Islet precursor cell (in vitro differentiated cells): ENCODE measurements around the gene VPS18.

ENCODE experiments used
- DNase-seq: peaks from one replicate; pipeline ENCODE4 v3.0.0-alpha.2; 2018

VPS18 gene

DNA sequence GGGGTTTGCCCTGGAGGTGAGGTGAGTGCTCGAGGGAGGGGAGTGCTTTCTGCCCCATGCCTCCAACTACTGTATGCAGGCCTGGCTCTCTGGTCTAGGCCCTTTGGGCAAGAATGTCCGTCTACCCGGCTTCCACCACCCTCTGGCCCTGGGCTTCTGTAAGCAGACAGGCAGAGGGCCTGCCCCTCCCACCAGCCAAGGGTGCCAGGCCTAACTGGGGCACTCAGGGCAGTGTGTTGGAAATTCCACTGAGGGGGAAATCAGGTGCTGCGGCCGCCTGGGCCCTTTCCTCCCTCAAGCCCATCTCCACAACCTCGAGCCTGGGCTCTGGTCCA is 44.3 kb downstream of the VPS18 start:
- DNase-seq: no peak

DNA sequence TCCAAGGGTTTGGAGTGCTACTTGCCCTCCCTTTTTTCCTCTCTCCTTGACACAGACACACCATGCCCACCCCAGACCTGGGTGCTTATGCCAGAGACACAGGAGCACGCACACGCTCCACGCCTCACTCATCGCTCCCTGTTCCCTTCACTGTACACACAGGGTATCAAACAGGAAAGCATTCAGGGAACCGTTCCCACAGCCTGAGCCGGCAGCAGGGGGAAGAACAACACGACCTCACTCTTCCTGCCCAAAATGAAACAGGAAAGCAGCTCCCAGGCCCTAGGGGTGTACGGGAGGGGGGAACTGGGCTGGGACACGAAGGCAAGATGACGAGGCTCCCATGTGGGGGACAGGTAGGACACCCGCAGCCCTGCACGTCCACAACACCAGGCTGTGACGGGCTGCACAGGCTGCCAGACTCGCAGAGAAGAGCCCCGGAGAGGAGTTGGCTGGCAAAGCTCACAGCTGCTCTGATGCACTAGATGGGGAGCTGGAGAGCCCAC is 46.1 kb downstream of the VPS18 start:
- no peak for DNase-seq

DNA sequence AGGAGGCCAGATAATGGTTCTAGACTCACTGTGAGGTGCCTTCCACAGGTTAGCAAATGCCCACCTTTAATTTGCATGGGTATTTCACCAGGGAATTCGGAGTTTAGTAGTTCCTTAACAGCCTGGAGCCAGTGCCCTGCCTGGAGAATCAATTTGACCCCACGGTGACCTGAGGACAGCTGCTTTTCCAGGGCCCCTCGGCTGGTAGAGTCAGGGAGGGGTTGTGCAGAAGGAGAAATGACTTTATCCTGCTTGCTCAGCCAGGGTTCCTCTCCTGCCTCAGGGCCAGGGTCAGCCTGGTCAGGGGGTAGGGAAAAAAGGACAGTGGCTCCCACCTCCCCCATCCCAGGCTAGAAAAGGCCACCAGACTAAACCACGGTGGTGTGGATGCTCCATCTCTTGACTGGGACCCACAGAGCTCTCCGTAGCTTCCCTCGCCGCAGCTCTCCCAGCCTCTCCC is 46.8 kb downstream of the VPS18 start:
- DNase-seq: no peak

DNA sequence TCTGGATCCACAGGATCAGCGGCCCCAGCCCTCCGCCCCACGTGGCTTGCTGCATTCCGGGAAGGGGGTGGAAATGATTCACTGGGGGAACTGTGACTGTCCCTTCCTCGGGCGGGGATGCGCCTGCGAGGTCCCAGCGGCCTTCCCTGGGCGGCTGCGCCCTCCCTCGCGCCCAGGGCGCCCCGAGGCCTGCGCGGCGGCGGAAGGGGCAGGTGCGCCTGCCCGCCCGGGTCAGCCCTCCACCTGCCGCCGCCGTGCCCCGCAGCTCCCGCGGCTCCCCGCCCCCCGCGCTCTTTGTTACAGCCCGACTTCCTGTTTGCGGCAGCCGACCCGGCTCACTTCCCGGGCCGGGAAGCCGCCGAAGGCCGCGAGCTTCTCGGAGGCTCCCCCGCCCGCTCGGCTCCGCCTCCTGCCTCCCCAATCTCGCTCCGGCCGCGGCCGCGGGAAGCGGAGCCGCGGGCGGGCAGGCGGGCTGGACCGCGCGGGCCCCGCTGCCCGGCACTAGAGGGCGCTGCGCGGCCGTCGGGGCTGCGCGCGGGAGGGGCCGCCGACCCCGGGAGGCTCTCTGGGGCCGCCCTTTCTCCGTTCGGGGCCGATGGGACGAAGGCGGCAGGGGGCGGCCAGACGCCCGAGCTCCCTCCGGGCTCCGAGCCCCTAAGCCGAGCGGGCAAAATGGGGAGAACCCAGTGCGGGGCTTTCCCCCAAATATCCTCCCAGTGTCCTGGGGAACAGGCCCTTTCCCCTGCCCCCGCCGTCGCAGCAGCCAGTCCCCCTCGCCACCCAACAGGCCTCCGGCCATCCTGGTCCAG is 47.5 kb downstream of the VPS18 start:
- DNase-seq: peak; percentile 86

DNA sequence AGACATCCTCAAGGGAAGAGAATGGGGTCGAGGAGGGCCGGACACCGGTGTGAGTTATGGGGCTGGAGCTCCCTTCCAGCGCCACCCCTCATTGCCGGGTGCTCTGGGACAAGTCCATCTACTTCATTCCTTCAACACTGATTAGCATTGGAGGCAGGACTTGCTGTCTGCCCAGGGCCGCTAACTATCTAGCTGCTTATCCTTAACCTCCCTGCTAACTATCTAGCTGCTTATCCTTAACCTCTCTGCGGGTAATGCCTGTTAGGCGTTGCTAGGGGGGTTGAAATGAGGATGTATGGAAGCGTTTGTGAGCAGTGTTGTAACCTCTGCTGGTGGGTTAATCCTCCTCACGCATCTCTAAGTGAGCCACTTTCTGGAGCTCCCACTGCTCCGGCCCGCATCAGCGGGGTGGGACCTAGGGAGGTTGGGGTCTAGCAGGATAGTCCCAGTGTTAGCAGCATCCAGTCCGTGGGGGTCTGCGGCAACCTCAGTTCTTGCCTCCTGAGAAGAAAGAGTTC is 48.1 kb downstream of the VPS18 start:
- no peak for DNase-seq

DNA sequence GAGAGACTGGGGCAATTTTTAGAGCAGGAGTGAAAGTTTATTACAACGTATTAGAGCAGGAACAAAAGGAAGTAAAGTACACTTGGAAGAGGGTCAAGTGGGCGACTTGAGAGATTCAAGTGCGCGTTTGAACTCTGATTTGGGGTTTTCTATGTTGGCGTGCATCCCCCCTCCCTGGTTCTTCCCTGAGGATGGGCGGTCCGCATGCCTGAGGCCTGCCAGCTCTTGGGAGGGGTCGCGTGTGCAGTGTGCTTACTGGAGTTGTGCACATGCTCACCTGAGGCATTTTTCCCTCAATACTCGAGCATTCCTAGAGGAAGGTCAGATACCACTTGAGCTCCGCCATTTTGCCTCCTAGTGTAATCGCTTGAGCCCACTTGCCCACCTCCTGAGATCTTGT is 48.6 kb downstream of the VPS18 start:
- no peak for DNase-seq

DNA sequence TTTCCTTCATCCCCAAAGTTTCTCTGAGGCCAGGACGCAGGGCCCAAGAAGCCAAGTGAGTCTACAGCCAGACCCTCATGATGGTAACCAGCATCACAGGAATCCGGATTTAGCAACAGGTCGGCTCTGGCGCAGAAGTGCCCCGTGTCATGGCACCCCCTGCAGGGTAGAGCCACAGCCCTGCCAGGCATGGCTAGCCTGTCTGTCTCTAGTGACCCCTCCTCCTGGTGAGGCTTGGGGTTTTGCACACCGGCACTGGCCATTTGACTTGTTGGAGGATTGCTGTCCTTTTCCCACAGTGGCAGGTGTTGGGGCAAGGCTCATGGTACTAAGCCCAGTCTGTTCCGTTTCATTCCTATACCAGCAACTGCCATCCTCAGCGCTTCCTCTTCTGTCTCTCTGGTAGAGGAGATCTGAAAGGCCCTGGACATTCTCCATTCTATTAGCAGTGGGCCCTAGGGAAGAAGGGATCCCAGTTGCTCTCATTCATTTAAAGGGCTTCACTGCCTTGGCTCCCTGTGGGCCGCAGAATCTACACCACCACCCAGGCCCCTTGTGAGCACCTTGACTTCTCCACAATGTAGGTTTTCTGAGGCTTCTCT is 49.6 kb downstream of the VPS18 start:
- DNase-seq: no peak

DNA sequence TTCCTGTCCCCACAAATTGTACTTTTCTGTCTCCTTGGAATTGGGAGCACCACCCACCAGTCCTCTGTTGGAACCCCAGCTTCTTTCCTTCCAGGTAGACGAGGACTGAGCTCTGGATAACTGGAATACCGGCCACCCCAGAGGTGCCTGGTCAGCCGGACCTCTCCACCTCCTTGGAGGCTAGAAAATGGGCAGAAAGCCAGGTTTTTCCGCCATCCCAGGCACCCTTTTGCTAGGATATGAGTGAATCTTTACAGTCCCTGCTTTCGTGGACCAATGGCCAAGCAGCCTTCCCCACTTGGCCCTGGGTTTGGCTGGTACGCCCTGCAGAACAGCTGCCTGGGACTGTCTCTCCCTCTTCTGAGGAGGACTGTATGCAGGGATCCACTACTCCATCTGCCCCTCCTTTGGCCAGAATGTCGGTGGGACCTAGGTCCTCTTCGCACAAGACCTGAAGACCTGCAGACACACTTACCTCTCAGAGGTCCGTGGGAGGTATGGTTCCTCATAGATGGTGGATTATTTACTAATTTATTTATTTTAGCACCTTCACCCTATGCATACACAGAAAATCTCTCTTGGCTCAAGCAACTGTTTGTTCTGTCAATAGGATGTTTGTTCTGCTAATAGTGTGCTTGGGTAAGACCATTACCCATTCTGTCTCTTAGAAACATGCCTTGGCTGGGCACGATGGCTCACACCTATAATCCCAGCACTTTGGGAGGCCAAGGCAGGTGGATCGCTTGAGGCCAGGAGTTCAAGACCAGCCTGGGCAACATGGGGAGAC is 50.5 kb downstream of the VPS18 start:
- DNase-seq: no peak

DNA sequence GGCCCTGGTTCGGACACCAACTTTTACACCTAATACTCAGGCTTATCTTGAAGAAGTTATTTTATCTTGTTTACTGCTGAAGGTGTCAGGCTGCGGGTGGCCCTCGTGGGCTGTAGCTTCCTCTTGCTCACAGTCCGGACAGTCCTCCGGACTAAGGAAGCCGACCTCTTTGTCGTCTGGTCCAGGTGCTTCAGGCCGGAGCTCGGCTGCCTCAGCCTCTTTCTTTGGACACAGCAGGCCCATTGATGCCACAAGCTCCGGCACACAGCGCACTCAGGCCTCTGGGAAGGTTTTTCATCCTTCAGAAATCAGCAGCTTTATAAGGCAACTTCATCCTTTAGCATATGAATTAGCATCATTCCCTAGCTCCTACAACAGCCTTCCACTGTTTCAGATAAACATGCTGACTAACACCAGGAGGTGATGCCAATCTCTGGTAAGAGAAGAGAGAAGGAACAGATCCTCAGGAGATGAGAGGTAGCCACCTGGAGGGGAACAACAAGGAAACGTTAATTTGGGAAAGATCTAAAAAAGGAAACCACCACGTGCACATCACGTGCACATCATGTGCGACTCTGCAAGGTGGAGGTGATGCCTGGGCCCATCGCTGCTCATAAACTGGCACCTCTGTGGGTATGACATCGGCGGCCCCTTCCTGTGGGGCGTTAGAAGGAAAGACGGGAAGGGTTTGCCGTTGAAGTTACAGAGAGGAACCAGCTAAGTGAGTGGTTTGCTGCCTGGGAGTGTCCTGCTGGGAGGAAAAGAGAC is 54.6 kb downstream of the VPS18 start:
- DNase-seq: no peak

DNA sequence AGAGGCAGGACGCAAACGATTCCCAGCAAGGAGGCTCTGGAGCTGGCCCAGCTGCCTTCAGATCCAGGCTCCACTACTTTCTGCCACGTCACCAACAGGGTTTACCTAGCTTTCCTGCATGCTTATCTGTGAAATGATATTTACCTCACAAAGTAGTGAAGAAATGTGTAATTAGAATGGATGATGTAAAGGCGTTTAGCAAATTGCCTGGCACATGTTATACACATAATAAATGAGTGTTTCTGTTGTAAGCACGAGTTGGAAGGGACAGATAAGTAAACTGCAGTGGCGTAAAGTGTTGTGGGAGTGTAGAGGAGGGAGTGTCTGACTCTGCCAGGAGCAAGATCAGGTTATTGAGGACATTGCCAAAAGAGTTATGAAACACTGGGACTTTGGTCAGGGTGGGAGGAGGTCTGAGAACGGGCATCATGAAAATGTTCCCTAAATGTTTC is 55.5 kb downstream of the VPS18 start:
- DNase-seq: no peak

DNA sequence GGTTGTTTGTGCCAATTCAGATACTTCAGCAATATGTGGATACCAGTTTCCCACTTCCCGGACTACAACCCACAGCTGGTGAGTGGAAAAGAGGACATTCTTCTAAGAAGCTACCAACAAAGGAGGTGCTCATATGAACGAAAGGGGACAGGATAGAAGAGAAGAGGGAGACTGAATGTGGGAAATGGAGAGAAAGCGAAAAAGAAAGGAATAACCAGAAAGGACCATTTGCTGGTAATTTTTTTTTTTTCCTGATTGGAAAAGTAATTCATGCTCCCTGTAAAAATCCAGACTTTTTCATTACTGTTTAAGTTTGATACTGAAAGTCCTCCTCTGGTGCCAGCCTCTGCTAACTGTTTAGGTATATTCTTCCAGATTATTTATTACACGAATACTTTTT is 57.5 kb downstream of the VPS18 start:
- DNase-seq: no peak

DNA sequence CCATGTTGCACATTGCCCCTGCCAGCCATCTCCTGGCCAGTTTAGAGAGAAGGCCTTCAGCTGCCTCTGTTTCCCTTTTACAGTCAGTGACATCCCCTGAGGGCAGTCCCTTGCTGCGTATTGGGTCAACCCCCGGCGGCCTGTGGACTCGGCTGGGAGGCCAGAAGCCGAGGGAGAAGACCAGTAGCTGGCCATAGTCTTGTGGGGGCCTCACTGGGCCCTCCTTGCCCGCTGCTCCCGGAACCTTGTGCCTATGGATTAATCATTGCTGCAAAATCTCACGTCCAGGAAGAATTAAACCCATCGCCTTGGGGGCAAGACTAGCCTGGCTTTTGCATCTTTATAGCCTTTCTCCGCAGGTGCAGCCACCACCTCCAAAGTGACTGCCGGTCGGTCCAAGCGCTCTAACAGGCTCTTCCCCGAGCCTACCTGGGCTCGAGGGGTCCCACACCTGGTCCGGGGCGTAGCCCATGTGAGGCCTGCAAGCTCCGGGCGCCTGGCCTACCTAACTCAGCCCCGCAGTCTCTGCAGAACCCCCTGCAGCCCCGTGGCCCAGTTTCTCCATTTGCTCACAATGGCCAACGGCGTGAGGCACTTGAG is 58.2 kb downstream of the VPS18 start:
- peak; percentile 68 for DNase-seq

DNA sequence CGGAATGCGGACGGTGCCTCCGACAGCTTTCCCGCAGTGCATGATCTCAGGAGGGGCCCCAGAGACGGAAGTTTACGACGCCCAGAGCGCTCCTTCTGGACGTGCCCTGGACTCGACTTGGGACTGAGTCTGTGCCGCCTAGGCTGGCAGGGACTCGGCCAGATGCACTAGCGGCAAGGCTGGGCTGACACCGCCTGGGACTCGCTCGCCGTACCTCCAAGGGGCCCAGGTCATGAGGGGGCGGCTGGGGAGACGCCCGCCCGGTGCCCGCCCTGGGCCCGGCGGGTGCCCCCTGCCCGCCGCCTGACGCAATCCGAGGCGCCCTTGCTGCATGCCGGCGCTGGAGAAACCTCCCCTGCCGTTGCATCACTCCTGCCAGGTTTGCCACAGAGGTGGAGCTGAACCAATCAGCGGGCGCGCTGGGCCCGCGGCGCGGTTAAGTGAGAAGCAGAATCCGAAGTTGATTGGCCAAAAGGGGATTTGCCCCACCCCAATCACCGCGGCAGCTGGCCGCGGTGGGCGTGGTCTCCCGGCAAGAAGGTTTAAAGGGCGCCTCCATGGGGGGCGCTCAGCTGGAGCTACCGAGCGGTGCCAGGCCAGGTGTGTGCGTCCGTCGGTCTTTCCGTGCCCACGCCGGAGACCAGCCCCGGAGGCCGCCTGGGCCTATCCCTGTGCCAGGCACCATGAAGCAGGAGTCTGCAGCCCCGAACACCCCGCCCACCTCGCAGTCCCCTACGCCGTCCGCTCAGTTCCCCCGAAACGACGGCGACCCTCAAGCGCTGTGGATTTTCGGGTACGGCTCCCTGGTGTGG is 58.9 kb downstream of the VPS18 start, which contains the start of gene CHAC1:
Gene CHAC1, plus strand, starts transcription at position 571 of the 812 bp plus-strand sequence. Its CDS starts 113 bp downstream, at position 684.
- DNase-seq: peak; percentile 99
